Mesodermal cell (in vitro differentiated cells): ENCODE data around the gene BRPF1. TPM values are rescaled to one million over a fixed set of nuclear protein-coding genes. Genes with fewer than 3 reads are reported as not detected.

Experiments used
- H3K27ac ChIP-seq: 2 replicates; pipeline ENCODE4 v1.7.0; 2013; ENCODE audit warnings: mild to moderate bottlenecking, low read depth, low read length, moderate library complexity; ENCODE audit not compliant: severe bottlenecking
- H3K36me3 ChIP-seq: 2 replicates; pipeline ENCODE4 v1.7.1; 2013; ENCODE audit warnings: mild to moderate bottlenecking, low read length, moderate library complexity; ENCODE audit not compliant: control insufficient read depth, insufficient read depth
- H3K4me1 ChIP-seq: one replicate; pipeline ENCODE4 v1.7.1; 2013; ENCODE audit warnings: mild to moderate bottlenecking, low read length; ENCODE audit not compliant: insufficient read depth, control insufficient read depth, poor library complexity, severe bottlenecking
- H3K4me3 ChIP-seq: 2 replicates; pipeline ENCODE4 v1.7.0; 2013; ENCODE audit warnings: low read length, control low read depth, mild to moderate bottlenecking; ENCODE audit not compliant: insufficient read depth, poor library complexity, severe bottlenecking; ENCODE audit errors: extremely low read depth
- H3K9me3 ChIP-seq: 2 replicates; pipeline ENCODE4 v1.7.1; 2013; ENCODE audit warnings: mild to moderate bottlenecking, low read length, moderate library complexity; ENCODE audit not compliant: control insufficient read depth
- WGBS, 2 experiments: methylation state at CpG; one replicate each; pipeline ENCODE4 v1.1.5; 2013; ENCODE audit warnings: missing lambda C conversion rate in 2 of 2; ENCODE audit not compliant: insufficient coverage in 2 of 2; 5-methylcytosine and 5-hydroxymethylcytosine counted together
- polyA plus RNA-seq, 2 experiments: library from polyadenylated mRNA; stranded (reverse); fragments of 50-300 nt; gene quantifications; one replicate each; pipeline ENCODE4 v1.2.3, GENCODE V29; 2013

The BRPF1 gene
- 16.8 TPM for polyA plus RNA-seq (2013, experiment 1 of 2)
- 12.9 TPM for polyA plus RNA-seq (2013, experiment 2 of 2)

DNA sequence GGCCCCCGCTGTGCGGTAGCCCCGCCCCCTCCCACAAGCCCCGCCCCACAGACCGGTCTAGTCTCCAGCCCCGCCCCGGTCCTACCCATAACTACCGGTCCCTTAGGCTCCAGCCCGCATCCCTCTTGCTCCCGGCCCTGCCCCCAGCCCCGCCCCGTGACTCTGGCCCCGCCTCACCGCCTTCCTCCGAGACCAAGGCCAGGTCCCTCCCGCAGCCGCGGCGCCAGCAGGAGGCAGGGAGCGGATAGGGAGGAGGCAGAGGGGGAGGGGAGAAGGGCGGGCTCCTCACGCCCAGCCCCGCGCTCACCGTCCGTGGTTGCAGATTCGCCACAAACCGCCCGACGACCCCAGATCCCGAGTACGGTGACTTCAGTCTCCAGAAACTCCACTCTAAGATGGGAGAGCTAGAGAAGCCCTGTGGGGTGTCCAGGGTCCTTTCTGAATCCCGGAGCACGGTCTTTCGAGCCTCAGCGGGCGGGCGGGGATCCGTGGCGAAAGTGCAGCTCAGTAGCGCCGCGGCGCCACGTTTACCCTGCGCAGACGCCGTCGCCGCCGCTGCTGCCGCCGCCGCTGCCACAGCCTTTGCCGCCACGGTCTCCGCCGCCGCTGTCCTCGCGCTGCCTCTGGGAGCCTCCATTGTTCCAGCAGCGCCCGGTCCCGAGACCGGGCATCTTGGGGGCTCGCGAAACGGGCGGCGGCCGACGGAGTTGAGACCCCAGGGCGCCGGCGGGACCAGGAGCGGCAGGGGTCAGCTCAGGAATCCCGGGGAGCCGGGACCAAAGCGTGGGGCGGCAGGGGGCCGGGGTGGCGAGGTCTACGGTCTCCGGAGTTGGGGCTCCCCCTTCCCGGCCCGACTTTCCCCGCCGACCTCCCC lies at the start of gene BRPF1:
Gene BRPF1 (plus strand): TSS at position 530 of the 874 bp plus-strand sequence. CDS start 2,406 bp downstream, outside the sequence.
- H3K9me3 ChIP-seq = no peaks in the 10 kb centered on the region
- peak within 1 kb of the TSS; percentile 100 for H3K27ac ChIP-seq
- H3K36me3 ChIP-seq = peaks cover 37% of the 10 kb centered on the region
- H3K4me1 ChIP-seq = peaks cover 18% of the 10 kb centered on the region
- WGBS, 2 experiments = 0% methylated on average over 53 to 58 of the region's 88 CpGs
- peak within 1 kb of the TSS; percentile 87 for H3K4me3 ChIP-seq

DNA sequence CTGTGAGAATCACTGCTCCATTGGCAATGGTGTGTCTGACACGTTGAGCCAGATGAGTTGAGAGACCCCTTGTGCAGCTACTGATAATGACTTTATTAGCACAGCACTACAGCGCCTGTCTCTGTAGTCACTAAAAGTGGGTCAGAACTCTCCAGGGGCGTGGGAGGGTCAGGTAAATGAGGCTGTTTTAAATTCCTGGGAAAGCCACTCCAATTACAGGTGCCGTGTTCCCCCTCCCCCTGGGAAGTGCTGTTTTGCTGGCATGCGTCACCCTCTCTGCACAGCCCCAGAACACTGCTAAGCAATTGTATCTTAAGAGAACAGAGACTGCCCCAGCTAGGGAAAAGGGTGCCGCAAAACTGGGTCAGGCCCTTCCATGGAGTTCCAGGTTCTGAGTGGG lies 49.4 kb upstream of the BRPF1 start:
- 89 to 98% methylated on average over 5 to 6 of the region's 6 CpGs for WGBS, 2 experiments
- H3K4me3 ChIP-seq = no peak overlapping the region
- H3K9me3 ChIP-seq = no peaks in the 10 kb centered on the region
- no peak overlapping the region for H3K27ac ChIP-seq
- peaks cover 15% of the 10 kb centered on the region for H3K4me1 ChIP-seq
- peaks cover 95% of the 10 kb centered on the region for H3K36me3 ChIP-seq

DNA sequence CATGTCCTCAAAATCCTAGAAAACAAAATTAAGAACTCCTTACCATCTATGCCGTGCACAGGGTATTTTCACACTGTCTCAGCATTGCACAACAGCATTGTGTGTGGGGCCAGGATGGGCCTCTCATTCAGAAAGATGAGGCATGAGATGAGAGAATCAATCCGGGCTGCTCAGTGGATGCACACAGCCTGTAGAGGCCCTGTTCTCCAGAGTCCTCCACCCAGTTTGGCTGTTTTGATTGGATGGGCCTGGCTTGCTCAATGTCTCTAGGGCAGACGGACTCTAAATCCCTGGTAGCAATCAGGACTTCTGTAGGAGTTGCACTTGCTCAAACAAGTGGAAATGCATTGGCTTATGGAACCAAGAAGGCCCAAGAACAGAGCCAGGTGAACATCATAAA lies 48.1 kb upstream of the BRPF1 start:
- H3K4me3 ChIP-seq = no peak overlapping the region
- no peak overlapping the region for H3K27ac ChIP-seq
- peaks cover 1% of the 10 kb centered on the region for H3K4me1 ChIP-seq
- H3K9me3 ChIP-seq = no peaks in the 10 kb centered on the region
- WGBS, 2 experiments = 89 to 96% methylated on average over 3 of the region's 3 CpGs
- peaks cover 96% of the 10 kb centered on the region for H3K36me3 ChIP-seq

- 96% methylated on average over 17 to 18 of the region's 18 CpGs for WGBS, 2 experiments
- H3K4me3 ChIP-seq = no peak overlapping the region
- H3K36me3 ChIP-seq = peaks cover 94% of the 10 kb centered on the region
- no peak overlapping the region for H3K27ac ChIP-seq
- H3K9me3 ChIP-seq = no peaks in the 10 kb centered on the region
- H3K4me1 ChIP-seq = no peaks in the 10 kb centered on the region
These were observed 46.1 kb upstream of the BRPF1 start for GRCh38 chr3:9685216-9686049.

- H3K4me1 ChIP-seq = no peaks in the 10 kb centered on the region
- no peak overlapping the region for H3K27ac ChIP-seq
- 89 to 94% methylated on average over 8 to 9 of the region's 9 CpGs for WGBS, 2 experiments
- no peaks in the 10 kb centered on the region for H3K9me3 ChIP-seq
- peaks cover 93% of the 10 kb centered on the region for H3K36me3 ChIP-seq
- no peak overlapping the region for H3K4me3 ChIP-seq
These were observed 45.4 kb upstream of the BRPF1 start for GRCh38 chr3:9686050-9686550.

- Histone ChIP-seq H3K4me3 (no peak overlapping the region), H3K4me1 (no peaks in the 10 kb centered on the region), H3K36me3 (peaks cover 93% of the 10 kb centered on the region), H3K27ac (no peak overlapping the region), H3K9me3 (no peaks in the 10 kb centered on the region)
- 83 to 90% methylated on average over 2 of the region's 3 CpGs for WGBS, 2 experiments
These were observed 44.8 kb upstream of the BRPF1 start for GRCh38 chr3:9686703-9687102.

DNA sequence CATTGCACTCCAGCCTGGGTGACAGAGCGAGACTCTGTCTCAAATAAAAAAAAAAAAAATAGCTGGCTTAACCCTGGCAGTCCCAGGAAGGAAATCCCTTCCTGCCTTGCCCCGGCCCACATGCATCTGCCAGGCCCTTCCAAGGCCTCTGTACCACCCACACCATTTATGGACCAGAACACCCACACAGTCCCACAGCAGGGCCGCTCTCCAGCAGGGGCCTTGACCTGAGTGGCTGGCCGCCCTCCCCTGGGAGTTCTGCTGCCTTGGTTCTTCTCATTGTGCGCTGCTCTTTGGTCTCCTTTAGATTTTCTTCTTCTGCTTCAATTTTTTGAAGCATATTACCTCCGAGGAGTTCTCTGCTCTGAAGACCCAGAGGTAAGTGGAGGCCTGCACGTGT lies 44.0 kb upstream of the BRPF1 start:
- WGBS, 2 experiments = 92 to 93% methylated on average over 6 to 7 of the region's 7 CpGs
- no peak overlapping the region for H3K4me3 ChIP-seq
- peaks cover 93% of the 10 kb centered on the region for H3K36me3 ChIP-seq
- H3K9me3 ChIP-seq = no peaks in the 10 kb centered on the region
- no peak overlapping the region for H3K27ac ChIP-seq
- no peaks in the 10 kb centered on the region for H3K4me1 ChIP-seq

DNA sequence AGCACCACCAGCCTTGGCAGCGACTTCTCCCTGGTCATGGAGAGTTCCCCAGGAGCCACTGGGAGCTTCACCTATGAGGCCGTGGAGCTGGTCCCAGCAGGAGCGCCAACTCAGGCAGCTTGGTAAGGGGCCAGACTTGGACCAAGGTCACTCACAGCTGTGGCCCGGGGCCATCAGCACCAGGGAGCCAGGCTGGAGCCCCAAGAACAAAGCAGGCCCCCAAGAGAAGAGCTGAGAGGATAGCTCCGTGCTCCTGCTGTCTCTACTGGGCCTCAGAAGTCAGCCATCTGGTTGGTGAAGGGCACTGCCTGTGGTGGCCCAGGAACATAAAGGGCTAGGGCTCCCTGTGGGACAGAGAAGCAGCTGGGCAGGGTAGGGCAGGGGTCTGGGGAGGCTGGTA lies 42.6 kb upstream of the BRPF1 start:
- 96 to 98% methylated on average over 5 of the region's 5 CpGs for WGBS, 2 experiments
- no peaks in the 10 kb centered on the region for H3K9me3 ChIP-seq
- no peak overlapping the region for H3K4me3 ChIP-seq
- no peaks in the 10 kb centered on the region for H3K4me1 ChIP-seq
- no peak overlapping the region for H3K27ac ChIP-seq
- peaks cover 94% of the 10 kb centered on the region for H3K36me3 ChIP-seq

DNA sequence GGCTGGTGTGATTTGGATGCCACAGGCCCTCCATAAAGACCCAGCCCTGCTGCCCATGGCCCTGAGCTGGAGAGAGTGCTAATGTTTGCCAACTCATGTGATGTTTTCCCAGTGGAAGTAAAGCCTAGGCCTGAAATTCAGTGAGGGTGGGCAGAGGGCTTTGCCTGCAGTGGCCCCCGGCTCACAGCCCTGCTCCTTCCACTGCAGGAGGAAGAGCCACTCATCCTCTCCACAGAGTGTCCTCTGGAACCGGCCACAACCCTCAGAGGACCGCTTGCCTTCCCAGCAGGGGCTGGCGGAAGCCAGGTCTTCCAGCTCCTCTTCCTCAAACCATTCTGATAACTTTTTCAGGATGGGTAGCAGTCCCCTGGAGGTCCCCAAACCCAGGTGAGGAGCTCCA lies 41.8 kb upstream of the BRPF1 start:
- 94 to 95% methylated on average over 4 of the region's 4 CpGs for WGBS, 2 experiments
- Histone ChIP-seq H3K36me3 (peaks cover 94% of the 10 kb centered on the region), H3K4me1 (no peaks in the 10 kb centered on the region), H3K9me3 (no peaks in the 10 kb centered on the region), H3K27ac (no peak overlapping the region), H3K4me3 (no peak overlapping the region)

DNA sequence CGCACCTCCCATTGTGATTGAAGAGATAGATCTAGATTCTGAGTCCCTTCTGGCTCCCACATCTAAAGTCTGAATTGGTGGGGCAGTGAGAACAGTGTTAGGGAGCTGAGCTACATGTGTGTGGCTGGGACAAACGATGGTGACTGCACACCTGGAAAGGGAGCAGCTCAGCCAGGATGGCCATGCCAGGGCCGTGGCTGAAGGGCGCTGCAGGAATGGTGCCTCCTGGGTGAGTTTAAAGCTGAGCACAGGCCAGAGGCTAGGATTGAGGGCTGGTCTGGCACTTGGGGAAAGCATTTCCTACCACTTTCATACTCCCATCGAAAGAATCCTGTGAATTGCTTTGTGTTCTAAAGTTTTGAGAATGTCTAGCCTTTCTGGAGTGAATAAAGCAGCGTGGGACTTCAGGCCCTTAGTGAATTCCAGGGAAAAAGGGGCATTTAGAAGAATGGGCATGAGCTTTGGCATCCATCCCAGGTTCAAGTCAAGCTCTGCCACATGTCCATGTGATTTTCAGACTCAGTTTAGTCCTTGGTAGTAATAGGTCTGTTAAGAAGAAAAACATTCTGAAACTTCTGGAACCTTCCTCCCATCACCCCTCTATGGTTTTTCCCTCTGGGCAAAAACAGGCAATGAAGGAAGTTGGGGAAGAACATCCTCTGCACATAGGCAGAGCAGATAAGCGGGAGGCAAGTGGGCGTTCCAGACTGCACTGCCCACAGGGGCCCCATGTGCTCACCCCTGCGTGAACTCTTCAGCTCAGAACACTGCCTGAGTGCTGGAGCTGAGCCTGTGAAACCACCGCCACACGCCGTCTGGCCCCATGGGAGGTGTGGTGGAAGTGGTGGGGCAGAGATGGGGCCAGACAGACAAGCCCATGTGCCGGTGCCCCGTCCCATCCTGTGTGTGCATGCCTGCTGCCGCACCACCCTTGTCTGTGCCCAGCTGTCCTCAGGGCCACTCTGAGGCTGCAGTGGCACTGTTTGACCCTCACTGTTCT lies 40.8 kb upstream of the BRPF1 start:
- Histone ChIP-seq H3K4me3 (no peak overlapping the region), H3K27ac (no peak overlapping the region), H3K36me3 (peaks cover 91% of the 10 kb centered on the region), H3K4me1 (no peaks in the 10 kb centered on the region), H3K9me3 (no peaks in the 10 kb centered on the region)
- WGBS, 2 experiments = 95 to 98% methylated on average over 8 to 13 of the region's 15 CpGs
